Uterus (tissue), 2 donors: Measurements from ENCODE around the gene RBM22.

Source experiments
- CTCF ChIP-seq, 4 experiments: fragments of 200-600 bp in 2 of 4; fragments of 450-650 bp in 2 of 4; sonication (generic) in 2 of 4; IDR thresholded peaks; one replicate each; pipeline ENCODE4 v1.5.1; 2016 to 2019; ENCODE audit warnings: antibody characterized with exemption in 4 of 4, mild to moderate bottlenecking in 2 of 4, moderate library complexity in 1 of 4
- POLR2A ChIP-seq, 2 donors: fragments of 450-650 bp; IDR thresholded peaks; one replicate each; pipeline ENCODE4 v1.6.1; 2016; ENCODE audit warnings: antibody characterized with exemption in 2 of 2, mild to moderate bottlenecking in 1 of 2, moderate library complexity in 1 of 2

- no peak for TF ChIP-seq CTCF (IDR thresholded peaks at IDR 0.05)
- no peak for TF ChIP-seq POLR2A (IDR thresholded peaks at IDR 0.05)
These were observed 45.6 kb downstream of the RBM22 start for GRCh38 chr5:150655221-150655620.
